Limb (tissue), 2 donors: ENCODE results near the gene FAM117A.
"Not testable (repeated sequence)": the region's sequence is repeated elsewhere in the genome, so short reads cannot be mapped to it uniquely, and the experiment has no call there.

ENCODE experiments used
- DNase-seq, 2 donors: peaks; one replicate each; pipeline ENCODE4 v3.0.0-alpha.2; 2016; ENCODE audit errors: extremely low spot score in 2 of 2

FAM117A gene

DNA sequence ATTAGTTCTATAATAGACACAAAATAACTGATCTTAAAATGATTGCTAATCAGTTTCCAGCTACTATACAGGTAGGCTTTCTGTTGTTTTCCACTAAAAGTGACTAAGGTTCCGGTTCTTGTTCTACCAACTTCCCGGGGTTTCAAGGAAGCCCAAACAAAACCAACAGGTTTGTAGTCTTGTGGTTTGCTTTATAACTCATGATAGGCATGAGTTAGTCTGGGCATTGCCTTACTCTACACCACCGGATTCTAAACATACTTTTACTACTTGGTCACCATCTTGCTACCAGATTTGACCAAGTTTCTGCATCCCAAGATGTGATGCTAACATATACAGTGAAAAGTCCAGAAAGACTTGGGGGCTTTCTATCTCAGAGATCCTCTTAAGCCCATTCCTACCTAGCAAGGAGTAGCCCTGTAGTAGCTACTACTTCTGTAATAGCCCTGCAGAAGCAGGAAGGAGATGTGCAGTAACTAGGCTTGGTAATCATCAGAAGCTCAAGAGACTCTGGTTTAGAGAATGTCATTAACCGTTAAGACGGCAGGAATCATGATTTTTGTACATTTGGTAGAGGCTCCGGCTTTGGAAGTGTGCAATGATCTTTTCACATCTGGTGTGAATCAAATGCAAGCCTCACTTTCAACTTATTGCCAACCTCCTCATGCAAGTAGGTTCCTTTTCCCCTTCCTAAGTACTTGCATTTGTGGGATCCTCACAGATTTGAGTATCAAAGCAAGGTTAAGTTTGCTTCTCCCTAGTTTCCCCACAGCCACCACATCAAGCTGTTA is 1.6 kb downstream of the FAM117A start:
- DNase-seq: no peak

GRCh38 chr17:49760932-49761558 is 2.9 kb downstream of the FAM117A start:
- no peak for DNase-seq

DNA sequence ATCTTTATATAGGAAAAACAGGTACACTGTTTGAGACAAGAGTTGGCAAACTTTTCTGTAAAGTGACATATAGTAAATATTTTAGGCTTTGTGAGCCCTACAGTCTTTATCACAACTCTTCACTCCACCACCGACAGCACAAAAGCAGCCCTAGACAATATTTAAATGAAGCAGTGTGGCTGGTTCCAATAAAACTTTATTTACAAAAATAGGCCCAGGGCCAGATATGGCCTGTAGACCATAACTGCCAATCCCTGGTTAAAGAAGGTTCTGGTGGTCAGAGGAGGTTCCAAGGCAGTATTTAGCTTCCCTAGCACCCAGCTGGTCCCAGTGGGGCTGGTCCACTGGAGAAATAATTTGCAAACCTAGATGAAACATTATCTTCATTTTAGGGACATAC is 3.6 kb downstream of the FAM117A start:
- no peak for DNase-seq

DNA sequence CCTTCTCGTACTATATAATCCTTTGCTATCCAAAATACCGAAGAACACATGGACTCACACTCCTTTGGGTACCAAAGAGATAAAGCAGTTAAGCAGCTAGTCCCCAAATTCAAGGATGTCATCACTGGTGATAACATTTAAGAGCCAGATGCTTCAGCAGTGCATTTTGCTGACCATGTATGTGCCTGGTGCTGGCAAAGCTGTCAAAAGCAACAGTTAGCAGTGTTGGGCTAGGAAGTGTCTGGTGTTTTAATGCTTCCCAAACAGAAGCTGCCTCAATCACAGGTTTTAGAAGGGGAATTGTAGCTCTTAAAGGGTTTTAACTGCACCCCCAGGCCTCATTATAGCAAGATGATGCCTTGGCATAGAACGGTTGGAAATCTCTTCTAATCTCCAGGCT is 4.7 kb downstream of the FAM117A start:
- no peak for DNase-seq

- not testable (repeated sequence) for DNase-seq
Observed at GRCh38 chr17:49758464-49759010, 5.4 kb downstream of the FAM117A start.

- no peak for DNase-seq
Observed at GRCh38 chr17:49757151-49757777, 6.7 kb downstream of the FAM117A start.

DNA sequence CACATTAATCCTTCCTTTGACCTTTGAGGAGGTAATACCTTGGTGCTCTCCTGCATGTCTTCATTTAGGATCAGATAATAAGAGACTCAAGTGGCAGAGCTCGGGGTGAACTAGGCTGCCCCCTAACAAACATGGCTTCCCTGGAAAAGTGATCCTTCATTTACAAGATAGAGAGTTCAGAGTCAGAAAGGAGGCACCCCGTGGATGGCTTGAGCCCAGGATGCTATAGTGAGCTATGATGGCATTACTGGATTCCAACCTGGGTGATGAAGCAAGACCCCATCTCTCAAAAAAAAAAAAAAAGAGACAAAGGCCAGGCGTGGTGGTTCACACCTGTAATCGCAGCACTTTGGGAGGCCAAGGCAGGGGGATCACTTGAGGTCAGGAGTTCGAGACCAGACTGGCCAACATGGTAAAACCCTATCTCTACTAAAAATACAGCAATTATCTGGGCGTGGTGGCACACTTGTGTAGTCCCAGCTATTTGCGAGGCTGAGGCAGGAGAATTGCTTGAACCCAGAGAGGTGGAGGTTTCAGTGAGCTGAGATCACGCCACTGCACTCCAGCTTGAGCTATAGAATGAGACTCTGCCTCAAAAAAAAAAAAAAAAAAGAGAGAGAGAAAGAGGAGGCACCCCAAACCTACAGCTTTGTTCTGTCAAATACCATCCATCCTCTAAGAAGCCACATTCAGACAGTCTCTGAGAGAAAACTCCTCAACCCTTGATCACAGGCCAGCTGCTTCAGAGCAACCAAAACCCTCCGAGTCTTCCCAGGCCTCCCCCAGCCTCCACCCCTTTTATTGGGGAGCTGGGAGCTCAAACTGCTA is 7.4 kb downstream of the FAM117A start:
- no peak for DNase-seq

- no peak for DNase-seq
Observed at GRCh38 chr17:49755663-49756283, 8.2 kb downstream of the FAM117A start.

DNA sequence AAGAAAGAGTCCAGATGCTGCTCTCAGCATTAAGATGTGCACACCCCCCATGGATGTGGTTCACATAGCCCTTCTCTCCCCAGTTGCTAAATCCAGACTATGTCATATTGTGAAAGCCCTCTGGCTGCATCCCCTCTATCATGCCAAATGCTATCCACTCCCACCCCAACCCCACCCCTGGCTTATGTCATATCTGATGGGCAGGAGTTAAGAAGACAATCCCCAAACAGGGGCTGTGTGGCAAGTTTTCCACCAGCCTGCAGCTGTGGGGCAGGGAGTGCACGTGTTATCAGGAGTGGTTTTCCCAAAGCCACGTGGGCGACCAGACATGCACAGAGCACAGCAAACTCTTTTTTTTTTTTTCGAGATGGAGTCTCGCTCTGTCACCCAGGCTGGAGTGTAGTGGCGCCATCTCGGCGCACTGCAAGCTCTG is 10.0 kb downstream of the FAM117A start:
- no peak for DNase-seq

GRCh38 chr17:49752508-49752907 is 11.4 kb downstream of the FAM117A start:
- DNase-seq: no peak

DNA sequence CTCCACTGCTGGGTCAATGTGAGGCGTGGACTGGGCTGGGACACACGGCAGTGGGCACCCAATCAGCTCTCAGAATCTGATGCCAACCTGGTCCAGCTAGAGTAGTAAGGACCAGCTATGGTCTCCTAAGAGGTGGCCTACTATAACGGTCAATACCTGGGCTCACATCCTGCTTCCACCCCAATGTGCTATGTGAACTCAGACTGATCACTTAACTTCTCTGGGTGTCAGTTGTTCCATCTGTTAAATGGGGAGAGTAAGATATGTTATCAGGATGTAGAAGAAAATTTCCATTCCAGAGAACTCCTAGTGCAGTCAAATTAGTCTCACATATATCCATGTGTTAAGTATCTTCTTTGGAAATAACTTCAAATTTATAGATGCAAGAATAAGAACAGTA is 14.2 kb downstream of the FAM117A start:
- no peak for DNase-seq

DNA sequence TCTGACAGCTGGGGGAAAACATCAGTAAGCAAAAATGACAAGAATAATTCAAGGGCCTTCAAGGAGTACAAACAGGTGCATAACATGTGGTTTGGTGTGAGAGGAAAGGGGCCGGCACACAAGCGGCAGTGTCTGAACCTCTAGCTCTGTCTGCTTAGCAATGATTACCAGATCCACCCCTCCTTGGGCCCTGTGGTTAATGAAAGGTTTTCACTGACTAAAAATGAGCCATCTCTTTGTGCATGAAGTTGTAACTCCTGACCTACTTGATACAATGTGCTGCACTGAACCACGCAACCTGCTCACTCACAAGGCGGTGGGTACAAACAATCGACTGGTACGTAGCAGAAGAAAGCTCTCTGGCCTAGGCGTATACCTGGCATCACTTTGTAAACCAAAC is 15.1 kb downstream of the FAM117A start:
- no peak for DNase-seq

- no peak for DNase-seq
Observed at GRCh38 chr17:49748223-49748622, 15.7 kb downstream of the FAM117A start.

DNA sequence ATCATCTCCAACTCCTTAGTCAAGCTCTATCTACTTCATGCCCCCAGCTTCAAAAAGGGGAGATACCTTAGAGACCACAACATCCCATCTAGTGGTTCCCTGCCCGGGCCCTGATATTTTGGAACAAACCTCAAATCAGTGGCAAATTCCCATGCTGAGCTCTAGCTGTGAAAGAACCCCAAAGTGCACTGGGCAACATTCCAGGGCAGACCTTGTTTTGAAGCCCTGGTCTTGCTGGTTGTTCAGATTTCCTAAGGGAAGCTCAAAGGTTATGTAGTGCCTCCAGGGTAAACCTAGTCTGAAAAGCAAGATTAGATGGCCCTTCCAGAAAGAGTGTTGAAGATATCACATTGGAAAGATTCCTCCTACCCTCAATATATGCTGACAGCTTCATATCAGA is 16.3 kb downstream of the FAM117A start:
- no peak for DNase-seq

DNA sequence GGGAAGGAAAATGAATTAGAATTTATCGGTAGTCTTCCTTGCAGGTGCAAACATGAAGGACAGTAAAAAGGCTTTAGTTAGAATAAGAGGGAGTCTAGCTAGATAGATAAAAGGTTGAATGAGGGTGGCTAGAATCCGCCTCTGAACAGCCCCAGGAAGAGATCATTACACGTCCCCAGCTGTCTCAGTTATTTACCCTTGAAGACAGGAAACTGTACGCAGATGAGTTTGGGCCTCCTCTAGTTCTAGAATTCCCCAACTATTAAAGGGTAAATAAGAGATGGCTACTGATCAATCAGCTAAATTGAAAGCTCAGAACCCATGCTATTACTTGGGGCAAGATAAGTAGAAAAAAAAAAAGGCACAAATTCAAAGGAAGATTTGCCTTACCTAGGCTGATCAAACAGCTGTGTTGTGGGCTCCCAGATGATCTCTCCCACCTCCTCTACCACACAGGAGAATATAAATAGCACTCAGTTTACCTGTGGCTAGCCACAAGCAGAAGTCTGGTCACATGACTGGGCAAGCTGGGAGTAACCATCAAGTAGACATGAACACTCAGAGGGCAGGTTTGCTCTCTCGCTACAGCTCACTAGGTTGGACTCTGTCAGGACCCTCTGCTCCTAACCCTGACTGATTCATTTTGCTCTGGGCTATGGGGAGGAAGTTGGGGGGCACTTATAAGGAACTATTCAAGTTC is 17.0 kb downstream of the FAM117A start:
- DNase-seq: no peak

DNA sequence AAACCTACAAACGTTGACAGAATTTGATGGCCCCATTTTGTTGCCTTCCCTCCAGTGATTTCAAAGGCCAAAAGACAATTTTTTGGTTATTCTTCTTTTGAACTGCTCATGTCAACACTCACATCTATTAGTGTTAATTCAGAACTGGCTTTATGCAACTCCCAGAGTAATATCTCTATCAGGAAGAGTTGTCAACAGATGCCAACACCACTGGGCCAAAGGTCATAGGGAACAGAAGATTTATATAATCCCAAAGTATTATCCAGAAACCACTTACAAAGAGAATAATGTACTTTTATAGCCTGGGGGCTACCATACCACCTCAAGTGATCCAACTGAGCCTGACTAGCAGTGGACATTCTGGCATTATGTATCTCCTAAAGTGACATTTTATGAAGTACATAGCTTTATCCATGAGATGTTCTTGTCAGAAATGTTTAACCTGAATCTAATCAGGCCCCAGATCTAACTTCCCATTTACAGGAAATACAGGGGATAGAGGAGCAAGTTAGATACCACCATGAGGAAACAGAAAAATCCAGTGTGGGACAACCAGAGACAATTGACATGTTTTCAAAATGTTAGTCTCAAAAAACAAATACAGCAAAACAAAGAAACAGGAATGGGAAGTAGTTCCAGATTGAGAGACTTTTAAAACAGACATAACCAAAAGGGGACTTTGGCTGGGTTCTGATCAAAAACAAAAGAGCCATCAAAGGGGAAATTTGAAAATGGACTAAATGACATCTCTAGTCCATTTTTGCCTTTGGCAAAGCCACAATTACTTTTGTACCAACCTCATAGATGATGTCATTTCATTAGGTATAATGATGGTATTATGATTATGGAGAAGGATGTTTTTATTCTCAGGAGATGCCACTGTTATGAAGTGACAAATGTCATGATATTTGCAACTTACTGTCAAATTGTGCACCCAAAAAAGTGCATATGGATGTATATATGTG is 18.5 kb downstream of the FAM117A start:
- no peak for DNase-seq

DNA sequence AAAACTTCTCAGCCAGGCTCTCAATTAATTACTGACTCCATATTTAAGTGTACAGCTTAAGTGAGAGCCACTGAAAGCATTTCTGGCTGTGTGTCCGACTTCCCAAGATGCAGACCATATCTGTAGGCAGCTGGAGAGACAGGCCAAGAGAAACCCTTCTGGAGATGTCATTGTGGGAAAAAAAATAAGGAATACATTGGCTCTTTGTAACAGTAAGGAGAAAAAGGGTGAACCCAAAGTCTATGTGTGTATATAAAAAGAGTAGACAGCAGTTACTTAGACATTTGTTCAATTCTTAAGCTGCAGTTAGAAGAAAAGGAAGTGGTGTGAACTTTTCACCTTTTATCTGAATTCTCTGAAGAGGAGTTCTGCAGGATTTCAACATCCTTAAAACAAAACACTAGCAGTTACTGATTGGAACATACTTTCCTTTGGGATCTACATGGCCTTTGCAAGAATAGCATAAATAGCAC is 21.7 kb downstream of the FAM117A start:
- no peak for DNase-seq

- no peak for DNase-seq
Observed at GRCh38 chr17:49741692-49742076, 22.2 kb downstream of the FAM117A start.

- DNase-seq: no peak
Observed at GRCh38 chr17:49741009-49741691, 22.8 kb downstream of the FAM117A start.
